GM21619 (cell line): Measurements from ENCODE around the gene HOXB13.

ENCODE experiments used
- ATAC-seq: cut with Tn5 transposase; IDR thresholded peaks from one replicate; pipeline ENCODE4 v1.9.1; 2021; ENCODE audit not compliant: unreplicated experiment

Gene HOXB13

DNA sequence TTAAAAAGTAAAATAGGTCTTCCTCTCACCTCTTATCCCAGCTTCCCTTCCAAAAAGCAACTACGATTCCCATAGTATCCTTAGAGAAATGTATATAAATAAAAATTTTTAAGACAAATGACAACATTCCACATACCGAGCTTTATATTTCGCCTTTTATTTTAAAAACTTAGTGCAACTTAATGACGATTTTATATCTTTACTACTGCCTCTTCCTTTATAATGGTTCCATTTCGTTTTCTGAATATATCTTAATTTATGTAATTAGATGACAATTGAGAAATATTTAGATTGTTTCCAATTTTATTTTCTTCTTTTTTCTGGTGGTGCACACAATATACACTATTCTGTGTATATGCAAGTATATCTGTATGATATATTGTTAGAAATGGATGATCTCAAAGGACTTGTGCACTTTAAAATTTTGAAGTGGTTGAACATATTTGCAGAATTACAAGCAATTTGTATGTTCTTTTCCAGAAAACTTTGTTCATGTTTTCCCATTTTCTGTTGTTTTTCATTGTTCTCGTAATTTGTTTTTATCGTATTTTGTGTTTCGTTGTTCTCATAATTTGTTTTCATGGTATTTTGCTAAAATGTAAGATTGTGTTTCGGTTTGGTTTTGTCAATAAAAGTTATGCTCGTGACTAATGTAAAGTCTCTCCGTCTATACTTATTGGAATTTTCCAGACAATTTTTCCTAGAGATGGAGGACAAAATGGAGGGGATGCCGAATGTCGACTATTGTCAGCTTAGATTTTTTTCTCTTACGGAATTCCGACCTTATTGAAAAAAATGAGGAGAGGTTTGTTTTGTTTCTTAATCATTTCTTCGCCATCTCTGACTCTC lies 20.4 kb upstream of the HOXB13 start:
- no peak for ATAC-seq

DNA sequence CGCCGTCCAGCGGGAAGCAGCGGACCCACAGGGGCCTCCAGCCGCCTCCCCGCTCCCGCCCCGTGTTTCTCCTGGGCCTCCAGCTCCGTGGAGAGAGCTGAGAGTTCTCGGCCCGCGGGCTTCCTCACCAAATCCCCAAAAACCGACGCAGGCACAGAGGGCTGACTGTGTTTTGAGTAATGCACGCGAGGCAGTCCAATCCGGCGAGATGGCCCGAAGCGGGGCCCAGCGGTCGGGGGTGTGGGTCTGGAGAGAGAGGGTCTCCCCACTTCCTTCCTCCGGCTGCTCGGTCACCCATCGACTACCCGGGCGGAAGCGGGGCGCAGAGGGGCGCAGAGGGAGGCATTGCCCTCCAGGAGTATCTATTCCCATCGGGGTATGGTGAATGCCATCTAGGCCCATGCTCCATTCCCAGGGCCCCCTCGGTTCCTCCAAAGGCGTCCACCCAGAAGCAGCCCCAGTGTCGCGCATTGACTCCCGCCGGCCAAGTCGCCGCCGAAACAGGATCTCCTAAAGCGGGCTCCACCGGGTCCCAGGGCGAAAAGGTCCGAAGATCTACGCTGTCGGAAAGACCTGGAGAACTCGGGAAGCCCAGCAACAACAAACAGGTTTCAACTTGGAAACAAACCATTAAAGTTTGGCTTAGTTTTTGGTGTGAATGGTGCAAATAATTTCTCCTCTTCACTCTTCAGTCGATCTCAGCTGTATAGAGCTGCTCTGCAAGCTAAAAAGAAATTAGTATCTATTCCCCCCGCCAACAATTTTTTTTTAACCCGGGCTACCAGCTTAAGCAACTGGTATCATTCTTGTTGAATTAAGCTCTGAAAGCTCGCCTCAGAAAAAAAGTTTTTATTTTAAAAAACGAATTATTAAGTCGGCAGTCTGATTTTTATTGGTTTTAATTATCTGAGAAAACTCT lies 19.2 kb upstream of the HOXB13 start:
- ATAC-seq, result no peak

- no peak for ATAC-seq
Measured at GRCh38 chr17:48746916-48747444, 18.4 kb upstream of the HOXB13 start.

- ATAC-seq, result no peak
Measured at GRCh38 chr17:48745381-48746275, 17.1 kb upstream of the HOXB13 start.

GRCh38 chr17:48740537-48740936 lies 12.0 kb upstream of the HOXB13 start:
- no peak for ATAC-seq

DNA sequence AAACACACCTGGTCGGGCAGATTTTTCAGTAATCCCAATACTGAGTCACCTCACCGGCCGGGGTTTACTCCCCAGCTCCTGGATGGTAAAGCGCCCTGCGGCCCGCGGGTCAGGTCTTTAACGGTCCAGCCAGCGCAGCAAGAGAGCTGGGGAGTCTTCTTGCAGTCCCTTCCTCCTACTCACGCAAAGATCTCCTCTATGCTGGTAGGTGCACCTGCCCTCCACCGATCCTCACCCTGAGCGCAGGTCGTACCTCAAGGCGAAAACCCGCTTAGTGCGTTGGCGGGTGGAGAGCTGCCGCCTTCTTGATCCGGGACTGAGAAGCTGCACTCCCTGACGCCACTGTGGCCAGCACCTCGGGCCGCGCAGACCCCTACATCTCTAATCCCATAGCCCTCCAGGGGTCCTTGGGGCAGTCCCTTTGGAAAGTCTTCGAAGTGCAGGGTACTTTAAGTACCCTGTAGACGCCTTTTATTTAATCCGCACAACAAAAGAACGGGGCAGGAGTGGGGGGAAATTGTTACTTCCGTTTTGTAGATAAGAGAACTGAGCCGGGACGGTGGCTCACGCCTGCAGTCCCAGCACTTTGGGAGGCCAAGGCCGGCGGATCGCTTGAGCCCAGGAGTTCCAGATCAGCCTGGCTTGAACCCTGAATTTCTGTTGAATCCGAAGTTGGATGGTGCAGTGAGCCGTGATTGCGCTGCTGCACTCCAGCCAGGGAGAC lies 10.4 kb upstream of the HOXB13 start:
- ATAC-seq, result no peak

- no peak for ATAC-seq
Measured at GRCh38 chr17:48738424-48738802, 9.9 kb upstream of the HOXB13 start.

DNA sequence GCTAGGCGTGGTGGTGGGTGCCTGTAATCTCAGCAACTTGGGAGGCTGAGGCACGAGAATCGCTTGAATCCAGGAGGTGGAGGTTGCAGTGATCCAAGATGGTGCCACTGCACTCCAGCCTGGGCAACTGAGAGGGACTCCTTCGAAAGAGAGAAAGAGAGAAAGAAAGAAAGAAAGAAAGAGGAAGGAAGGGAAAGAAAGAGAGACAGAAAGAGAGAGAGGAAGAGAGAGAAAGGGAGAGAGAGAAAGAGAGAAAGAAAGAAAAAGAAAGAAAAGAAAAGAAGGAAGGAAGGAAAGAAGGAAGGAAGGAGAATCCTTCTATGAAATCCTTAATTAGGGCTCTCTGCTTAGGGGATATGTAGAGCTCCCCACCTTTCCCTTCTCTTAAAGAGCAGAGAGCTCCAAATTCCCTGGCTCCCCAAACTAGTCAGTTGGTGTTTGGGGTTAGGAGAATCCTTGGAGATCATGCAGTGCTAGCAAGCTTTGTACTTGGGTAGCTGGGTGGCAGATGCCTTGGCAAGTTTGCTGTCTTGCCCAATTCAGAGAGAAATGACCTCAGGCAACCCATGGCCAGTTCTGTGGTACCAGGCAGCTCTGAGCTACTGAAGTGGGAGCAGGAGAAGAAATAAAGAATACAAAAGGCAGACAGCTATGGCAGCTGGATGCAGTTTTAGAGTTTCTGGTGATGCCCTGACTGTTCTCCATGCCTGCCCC lies 8.9 kb upstream of the HOXB13 start:
- ATAC-seq, result no peak

GRCh38 chr17:48735062-48735351 lies 6.5 kb upstream of the HOXB13 start:
- no peak for ATAC-seq

DNA sequence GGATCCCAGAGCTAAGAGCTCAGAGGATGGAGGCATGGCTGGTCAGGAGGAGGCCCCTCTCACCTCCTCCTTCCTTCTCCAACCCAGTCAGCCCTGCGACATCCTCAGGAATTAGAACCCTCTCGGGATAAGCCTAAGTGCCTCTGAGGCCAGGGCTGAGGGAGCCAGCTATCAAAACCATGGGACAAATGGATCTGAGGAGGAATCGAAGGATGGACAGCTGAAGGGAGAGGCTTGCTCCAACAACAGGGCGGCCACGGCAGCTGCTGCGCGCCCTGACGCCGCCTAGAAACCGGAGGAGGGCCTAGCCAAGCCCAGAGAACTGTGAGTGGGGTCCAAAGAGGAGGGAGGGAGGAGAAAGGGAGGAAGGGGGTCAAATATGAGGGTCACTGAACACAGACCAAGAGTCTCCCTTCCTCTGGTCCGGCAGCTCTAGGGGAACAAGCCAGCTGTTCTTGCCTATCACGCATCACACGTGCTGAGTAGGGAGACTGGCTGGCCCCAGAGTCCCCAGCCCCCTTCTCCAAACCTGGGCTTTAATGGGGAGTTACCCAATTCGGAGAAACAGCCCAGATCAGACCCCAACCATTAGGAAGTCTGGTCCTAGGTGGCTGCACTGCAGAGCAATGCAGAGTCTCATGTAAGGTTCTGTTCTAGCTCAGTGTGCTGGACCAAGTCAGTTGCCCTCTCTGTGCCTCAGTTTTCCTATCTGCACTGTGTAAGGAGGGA lies 5.9 kb upstream of the HOXB13 start:
- no peak for ATAC-seq

- ATAC-seq, result no peak
Measured at GRCh38 chr17:48733632-48734328, 5.2 kb upstream of the HOXB13 start.

- ATAC-seq, result no peak
Measured at GRCh38 chr17:48732688-48733629, 4.4 kb upstream of the HOXB13 start.

DNA sequence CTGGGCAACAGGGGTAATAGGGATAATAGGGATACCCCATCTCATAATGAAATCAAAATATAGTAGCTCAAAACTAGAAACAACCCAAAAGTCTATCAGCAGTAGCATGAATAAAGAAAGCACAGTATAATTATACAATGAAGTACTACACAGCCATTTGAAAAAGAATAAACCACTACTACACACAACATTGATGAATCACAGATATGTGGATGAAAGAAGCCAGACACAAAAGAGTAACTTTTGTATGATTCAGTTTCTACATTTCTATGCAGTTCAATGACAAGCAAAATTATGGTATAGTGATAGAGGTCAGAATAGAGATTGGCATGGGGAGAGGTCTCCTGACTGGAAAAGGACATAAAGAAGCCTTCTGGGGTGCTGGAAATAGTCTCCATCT lies 2.8 kb upstream of the HOXB13 start:
- ATAC-seq, result no peak

GRCh38 chr17:48730240-48730550 lies 1.6 kb upstream of the HOXB13 start:
- ATAC-seq, result no peak

DNA sequence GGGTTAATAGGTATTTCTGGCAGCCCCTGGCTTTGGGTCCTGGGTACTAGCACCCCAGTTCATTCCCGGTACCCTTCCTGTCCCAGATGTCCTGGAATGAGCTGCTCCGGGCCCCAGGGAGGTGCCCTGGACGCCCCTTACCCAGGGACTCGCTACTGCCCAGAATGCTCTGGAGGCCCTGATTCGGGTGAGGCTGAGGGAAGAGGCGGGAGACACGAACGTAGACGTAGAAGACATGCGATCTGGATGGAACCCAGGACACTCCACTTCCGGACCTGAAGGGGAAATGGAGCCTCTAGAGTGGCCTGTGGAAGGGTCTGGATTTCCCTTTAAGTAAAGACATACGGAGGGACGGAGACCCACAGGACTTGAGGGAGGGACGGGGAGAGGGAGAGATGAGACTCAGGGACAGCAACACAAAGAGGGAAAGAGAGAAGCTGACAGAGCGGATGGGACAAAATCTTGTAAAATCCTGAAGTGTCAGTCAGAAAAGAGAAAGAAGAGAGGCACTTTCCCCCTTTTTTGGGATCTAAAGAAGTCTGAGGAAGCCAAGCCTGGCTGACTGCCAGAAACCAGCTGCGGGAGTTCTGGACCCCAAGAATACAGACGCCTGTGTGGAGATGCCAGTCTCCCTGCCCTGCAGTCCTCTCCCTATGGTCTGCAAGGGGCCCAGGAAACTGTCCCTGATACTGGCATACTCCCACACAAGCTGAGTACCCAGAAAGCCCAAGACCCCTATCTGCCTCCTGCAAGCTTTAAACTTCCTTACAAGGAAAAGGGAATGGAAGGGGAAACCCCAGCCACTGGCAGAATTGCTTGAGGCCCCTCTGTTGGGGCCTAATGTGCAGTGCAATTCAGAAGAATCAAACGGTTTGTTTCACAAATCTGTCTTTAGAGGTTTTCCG lies 1.0 kb upstream of the HOXB13 start:
- ATAC-seq, result no peak

GRCh38 chr17:48727415-48728175 lies 955 bp downstream of the HOXB13 start:
- ATAC-seq, result no peak
